NCI-H345 treated with DMSO at 0.1 percent for 48 hours (cell line): ENCODE measurements around the gene ABCC10.
A peak's percentile ranks its signal among the peaks of the same experiment; 100 is the strongest.
"Not testable (repeated sequence)": the region's sequence is repeated elsewhere in the genome, so short reads cannot be mapped to it uniquely, and the experiment has no call there.

ENCODE experiments used
- DNase-seq: peaks from one replicate; lab custom pipeline; 2025; ENCODE audit not compliant: unreplicated experiment; lab: John Stamatoyannopoulos, UW

Gene ABCC10, protein sequence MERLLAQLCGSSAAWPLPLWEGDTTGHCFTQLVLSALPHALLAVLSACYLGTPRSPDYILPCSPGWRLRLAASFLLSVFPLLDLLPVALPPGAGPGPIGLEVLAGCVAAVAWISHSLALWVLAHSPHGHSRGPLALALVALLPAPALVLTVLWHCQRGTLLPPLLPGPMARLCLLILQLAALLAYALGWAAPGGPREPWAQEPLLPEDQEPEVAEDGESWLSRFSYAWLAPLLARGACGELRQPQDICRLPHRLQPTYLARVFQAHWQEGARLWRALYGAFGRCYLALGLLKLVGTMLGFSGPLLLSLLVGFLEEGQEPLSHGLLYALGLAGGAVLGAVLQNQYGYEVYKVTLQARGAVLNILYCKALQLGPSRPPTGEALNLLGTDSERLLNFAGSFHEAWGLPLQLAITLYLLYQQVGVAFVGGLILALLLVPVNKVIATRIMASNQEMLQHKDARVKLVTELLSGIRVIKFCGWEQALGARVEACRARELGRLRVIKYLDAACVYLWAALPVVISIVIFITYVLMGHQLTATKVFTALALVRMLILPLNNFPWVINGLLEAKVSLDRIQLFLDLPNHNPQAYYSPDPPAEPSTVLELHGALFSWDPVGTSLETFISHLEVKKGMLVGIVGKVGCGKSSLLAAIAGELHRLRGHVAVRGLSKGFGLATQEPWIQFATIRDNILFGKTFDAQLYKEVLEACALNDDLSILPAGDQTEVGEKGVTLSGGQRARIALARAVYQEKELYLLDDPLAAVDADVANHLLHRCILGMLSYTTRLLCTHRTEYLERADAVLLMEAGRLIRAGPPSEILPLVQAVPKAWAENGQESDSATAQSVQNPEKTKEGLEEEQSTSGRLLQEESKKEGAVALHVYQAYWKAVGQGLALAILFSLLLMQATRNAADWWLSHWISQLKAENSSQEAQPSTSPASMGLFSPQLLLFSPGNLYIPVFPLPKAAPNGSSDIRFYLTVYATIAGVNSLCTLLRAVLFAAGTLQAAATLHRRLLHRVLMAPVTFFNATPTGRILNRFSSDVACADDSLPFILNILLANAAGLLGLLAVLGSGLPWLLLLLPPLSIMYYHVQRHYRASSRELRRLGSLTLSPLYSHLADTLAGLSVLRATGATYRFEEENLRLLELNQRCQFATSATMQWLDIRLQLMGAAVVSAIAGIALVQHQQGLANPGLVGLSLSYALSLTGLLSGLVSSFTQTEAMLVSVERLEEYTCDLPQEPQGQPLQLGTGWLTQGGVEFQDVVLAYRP (N-terminal part only)

DNA sequence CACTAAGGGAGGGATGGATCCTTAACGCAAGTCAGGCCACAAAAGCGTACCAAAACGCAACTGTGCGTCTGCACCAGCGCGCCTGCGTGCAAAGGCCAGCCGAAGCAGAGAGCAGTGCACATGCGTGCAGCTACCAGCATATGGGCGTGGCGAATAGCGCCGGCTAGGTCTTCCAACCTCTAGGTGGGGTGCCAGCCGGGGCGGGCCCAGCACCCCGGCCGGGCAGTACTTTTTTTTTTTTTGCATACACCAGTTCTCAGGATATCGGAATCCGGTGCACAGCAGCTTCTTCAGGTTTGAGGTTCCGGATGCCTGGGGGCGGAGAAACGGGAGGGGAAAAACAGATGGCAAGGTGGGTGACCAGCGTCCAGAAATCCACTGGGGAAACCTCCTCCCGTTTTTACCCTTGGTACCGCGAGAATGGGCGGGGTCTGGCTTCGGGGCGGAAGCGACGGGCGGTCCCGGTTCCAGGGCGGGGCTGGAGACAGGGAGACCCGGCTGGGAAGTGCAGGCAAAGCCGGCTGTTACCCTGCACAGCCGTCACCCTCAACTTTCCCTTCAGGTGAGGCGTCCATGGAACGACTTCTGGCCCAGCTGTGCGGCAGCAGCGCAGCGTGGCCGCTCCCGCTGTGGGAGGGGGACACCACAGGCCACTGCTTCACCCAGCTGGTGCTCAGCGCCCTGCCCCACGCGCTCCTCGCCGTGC, at the start of gene ABCC10:
ABCC10 (plus strand) TSS at position 136 of the 706 bp plus-strand sequence; CDS start at position 574, 438 bp downstream.
- peak; percentile 96 for DNase-seq

GRCh38 chr6:43377710-43378229, 49.6 kb upstream of the ABCC10 start:
- DNase-seq, result no peak

DNA sequence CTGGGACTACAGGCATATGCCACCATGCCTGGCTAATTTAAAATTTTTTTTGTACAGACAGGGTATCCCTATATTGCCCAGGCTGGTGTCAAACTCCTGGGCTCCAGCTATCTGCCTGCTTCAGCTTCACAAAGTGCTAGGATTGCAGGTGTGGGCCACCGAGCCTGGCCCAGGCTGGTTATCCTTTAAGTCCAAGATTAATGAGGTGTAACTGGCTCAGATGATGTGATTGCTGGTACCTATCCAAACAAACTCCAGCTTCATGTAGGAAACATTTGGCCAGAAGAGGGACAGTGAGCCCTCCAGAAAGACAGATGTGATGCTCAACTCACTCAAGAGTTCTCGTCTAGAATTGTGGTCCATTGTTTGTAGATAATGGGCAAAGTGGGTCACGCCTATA, 48.7 kb upstream of the ABCC10 start:
- no peak for DNase-seq

DNA sequence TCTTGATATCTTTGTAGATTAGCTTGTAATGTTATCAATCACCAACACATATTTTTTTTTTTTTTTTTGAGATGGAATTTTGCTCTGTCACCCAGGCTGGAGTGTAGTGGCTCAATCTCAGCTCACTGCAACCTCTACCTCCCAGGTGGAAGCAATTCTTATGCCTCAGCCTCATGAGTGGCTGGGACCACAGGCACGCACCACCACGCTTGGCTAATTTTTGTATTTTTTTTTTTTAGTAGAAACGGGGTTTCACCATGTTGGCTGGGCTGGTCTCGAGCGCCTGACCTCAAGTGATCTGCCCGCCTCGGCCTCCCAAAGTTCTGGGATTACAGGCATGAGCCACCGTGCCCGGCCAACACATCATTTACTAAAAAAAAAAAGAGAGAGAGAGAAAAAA, 46.5 kb upstream of the ABCC10 start:
- not testable (repeated sequence) for DNase-seq

GRCh38 chr6:43383021-43383667, 44.2 kb upstream of the ABCC10 start:
- DNase-seq, result no peak

- DNase-seq, result no peak
Measured at GRCh38 chr6:43386492-43386891, 40.8 kb upstream of the ABCC10 start.

DNA sequence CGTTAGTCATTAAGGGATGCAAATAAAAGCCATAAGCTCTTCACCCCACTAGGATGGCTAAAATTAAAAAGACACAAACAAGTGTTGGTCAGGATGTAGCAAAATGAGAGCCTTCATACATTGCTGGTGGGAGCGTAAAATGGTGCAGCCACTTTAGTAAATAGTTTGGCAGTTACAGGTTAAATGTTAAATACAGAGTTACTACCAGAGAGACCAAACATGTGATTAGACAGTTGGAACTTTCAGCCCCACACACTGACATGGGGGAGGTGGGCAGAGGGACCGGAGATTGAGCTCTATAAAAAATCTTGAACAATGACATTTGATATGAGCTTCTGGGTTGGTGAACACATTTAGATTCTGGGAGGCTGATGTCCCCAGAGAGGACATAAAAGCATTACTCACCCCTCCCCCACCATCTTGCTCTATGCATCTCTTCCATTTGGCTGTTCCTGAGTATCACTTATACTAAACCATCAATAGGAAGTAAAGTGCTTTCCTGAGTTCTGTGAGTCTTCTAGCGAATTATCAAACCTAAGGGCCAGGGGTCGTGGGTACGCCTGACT, 37.5 kb upstream of the ABCC10 start:
- no peak for DNase-seq

DNA sequence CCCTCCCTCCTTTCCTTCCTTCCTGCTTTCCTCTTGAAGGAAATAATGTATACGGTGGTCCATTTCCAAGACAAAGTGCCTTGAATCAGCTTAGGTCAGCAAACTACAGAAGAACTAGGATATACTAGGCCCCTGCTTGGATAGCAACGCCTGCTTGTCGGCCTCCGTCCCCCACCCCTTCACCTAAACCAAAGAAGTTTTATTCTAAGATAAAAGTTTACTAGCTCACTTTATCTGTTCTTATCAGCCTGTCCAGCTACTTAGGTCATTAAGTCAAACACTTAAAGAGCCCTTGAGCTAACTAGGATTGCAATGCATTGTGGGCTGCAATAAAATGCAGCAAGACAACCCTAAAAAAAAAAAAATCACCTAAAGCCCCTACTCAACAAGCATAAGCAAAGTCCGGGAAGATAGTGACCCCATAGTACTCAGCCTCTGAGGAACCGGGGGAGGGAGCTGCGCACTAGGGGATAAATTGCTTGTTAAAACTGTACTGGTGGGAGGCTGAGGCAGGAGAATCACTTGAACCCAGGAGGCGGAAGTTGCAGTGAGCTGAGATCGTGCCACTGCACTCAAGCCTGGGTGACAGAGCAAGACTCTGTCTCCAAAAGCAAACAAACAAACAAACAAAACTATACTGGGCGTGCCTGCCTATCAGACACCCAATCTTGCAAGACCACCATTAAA, 36.4 kb upstream of the ABCC10 start:
- DNase-seq, result not testable (repeated sequence)

DNA sequence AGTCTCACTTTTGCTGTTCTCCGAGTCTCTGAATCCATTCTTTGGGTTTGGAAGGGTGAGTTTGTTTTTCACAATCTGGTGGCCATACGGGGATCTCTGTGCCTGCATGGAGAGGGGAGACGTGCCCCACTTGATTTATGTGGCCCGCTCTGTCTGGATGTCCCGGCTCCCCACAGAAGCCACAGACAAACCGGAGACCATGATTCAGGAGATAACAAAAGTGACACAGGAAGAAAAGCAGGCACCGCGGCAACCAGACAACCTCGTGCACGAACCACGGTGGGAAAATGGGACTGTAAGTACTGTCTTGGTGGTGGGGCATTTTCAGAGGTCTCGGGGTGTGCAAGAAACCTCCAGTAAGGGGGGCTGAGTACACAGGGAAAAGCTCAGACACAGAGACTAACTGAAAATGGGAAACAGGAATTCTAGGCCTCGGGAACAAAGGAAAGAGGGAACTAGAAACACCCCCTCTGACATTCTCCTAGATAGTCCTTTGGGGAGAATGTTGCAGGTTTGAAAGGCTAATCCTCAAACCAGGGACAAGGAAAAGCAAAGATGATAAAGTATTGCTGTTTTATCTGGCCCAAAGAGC, 35.8 kb upstream of the ABCC10 start:
- no peak for DNase-seq

DNA sequence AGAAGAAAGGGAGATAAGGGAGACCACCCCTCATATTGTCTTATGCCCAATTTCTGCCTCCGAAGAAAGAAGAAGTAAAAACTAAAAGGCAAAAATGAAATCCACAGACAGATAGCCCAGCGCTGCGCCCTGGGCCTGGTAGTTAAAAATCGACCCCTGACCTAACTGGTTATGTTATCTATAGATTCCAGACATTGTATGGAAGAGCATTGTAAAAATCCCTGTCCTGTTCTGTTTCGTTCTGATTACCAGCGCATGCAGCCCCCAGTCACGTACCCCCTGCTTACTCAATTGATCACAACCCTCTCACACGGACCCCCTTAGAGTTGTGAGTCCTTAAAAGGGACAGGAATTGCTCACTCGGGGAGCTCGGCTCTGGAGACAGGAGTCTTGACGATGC, 34.2 kb upstream of the ABCC10 start:
- DNase-seq, result not testable (repeated sequence)

DNA sequence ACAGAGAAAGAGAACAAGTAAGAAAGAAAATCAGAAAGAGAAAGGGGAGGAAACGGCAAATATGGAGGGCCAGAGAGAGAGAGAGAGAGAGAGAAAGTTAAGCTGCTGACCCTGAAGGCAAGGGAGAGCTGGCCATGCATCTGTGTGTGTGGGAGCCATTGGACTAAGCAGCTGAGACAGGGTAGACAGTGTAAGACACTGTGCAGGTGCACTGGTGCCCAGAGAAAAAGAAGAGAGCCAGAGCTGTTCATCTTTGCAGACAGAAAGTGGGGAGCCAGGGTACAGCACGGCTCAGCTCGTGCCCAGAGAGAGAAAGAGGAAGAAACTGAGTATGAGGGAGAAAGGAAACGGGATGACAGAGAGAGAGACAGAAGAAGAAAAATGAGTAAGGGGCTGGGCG, 33.7 kb upstream of the ABCC10 start:
- no peak for DNase-seq

DNA sequence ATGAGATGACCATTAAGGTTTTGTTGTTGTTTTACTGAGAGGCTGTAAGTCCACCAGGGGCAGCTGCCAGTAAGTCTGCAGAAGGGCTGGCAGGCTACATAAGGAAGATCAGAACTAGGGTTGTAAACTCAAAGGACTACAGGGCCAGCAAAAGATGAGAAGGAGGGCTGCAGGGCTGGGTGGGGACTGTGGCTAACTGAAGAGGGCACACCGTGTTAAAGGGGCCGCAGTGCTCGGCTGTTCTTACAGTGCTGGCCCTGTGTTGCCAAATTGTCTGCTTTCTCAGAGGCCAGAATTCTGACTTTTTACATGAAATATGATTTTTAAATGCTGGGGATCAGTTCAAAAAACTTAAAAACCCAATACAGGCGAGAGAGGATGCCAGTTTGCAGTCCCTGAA, 32.4 kb upstream of the ABCC10 start:
- no peak for DNase-seq

DNA sequence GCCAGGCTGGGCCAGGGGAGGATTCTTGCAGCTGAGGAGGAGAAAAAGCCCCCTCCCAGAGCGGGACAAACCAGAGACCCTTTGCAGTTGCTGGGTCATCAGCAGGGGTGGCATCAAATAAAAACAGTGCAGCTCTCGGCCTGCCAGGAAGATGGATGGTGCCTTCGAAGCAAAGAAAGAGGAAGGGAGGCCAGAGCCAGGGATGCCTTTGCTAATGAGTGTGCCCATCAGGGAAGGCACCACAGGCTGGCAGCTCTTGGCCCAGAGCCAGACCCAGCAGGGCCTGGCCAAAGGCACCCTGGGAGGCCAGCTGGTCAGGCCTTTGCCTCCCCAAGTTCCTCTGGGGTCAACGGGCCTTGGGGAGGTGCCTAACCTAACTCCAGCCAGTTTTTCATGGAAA, 31.6 kb upstream of the ABCC10 start:
- DNase-seq, result no peak

- peak; percentile 5 for DNase-seq
Measured at GRCh38 chr6:43396408-43397149, 30.8 kb upstream of the ABCC10 start.

DNA sequence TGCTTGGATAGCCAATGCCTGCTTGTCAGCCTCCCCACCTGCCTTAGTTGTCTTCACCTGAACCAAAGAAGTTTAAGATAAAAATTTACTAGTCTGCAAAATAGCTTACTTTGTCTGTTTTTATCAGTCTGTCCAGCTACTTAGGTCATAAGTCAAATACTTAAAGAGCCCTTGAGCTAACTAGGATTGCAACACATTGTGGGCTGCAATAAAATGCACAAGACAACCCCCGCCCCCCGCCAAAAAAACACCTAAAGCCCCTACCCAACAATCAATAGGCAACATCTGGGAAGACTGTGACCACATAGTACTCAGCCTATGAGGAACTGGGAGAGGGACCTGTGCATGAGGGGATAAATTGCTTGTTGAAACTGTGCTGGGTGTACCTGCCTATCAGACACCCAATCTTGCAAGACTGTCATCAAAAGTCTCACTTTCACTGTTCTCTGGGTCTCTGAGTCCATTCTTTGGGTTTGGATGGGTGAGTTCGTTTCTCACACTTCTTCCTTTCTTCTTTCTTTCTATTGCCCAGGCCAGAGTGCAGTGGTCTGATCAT, 27.3 kb upstream of the ABCC10 start:
- DNase-seq, result no peak

DNA sequence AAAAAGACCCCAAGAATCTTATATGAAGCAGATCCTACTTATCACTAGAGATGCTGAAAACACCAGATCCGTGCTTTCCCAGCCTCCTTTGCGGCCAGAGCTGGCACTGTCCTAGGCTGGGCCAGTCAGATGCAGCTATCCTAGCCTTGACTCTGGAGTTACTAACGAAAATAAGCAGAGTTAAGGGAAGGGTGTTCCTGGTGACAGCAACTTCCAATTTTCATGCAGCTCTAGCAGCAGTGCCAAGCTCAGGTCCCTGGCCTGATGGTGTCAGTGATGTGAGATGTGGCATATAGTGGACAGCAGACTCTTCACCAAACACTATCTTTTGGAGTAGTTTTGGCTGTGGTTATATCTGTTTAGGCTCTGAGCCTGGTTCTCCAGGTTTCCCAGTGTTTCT, 25.6 kb upstream of the ABCC10 start:
- DNase-seq, result no peak

DNA sequence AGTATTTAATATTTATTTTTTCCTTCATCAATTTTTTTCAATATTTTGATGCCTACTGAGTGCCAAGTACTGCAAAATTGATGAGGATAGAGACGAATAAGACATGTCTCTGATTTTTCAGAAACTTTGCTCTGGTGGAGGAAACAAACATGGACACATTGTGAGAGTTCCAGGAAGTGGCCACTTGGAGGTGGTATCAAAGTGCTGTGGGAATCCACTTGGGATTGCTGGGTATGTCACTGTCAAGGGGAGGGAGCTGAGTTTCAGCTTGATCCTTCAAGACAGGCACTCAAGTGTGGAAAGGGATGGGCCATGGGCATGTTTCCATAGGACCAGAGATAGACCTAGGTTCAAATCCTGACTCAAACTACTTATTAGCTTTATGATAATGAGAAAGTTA, 24.5 kb upstream of the ABCC10 start:
- DNase-seq, result no peak

DNA sequence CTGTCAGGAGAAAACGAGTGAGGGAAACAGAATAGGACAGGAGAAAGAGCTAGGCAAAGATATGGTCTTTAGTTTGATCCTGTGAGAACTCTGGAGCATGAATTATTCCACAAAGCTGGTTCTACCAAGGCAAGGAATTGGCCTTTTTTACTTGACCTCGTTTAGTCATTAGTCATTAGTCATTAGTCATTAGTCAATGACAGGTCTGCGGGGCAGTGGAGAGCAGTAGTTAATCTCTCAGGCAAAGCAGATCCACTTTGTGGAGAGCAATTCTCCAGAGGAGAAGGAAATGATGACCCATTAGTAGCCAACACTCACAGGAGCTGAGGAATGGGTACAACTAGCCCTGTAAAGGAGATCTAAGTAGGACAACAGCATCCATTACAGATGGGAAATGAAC, 22.0 kb upstream of the ABCC10 start:
- no peak for DNase-seq
